ENCODE results near the gene HAND2.

- TF ChIP-seq, protein P1, sequence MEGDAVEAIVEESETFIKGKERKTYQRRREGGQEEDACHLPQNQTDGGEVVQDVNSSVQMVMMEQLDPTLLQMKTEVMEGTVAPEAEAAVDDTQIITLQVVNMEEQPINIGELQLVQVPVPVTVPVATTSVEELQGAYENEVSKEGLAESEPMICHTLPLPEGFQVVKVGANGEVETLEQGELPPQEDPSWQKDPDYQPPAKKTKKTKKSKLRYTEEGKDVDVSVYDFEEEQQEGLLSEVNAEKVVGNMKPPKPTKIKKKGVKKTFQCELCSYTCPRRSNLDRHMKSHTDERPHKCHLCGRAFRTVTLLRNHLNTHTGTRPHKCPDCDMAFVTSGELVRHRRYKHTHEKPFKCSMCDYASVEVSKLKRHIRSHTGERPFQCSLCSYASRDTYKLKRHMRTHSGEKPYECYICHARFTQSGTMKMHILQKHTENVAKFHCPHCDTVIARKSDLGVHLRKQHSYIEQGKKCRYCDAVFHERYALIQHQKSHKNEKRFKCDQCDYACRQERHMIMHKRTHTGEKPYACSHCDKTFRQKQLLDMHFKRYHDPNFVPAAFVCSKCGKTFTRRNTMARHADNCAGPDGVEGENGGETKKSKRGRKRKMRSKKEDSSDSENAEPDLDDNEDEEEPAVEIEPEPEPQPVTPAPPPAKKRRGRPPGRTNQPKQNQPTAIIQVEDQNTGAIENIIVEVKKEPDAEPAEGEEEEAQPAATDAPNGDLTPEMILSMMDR (IDR thresholded peaks at IDR 0.05): no peak
- no peak for TF ChIP-seq POLR2A (IDR thresholded peaks at IDR 0.05)
Observed at GRCh38 chr4:173565281-173565680, 35.3 kb upstream of the HAND2 start.

Data from lower leg skin (tissue), 3 donors.